ENCODE results near the gene SYTL5.

- TF ChIP-seq CTCF (IDR thresholded peaks at IDR 0.05) (no peak), POLR2A (IDR thresholded peaks at IDR 0.05) (no peak)
Observed at GRCh38 chrX:38055170-38055847, 49.0 kb downstream of the SYTL5 start.

All from testis (tissue), 2 donors.